H1 (cell line): ENCODE measurements around the gene MORN5.

Source experiments
- KDM5A ChIP-seq: fragments of 200-600 bp; IDR thresholded peaks from 2 replicates; pipeline ENCODE4 v1.7.1; 2012; ENCODE audit warnings: mild to moderate bottlenecking, low read length, inconsistent platforms, mixed read lengths
- MAFK ChIP-seq: IDR thresholded peaks from 2 replicates; pipeline ENCODE4 v1.6.1; 2012; ENCODE audit warnings: low read depth, mild to moderate bottlenecking, improper control_type of control experiment, low read length
- POLR2A ChIP-seq, 2 experiments: IDR thresholded peaks; 1 replicate in 1 of 2; 2 replicates in 1 of 2; pipeline ENCODE4 v1.6.1; 2011; ENCODE audit warnings: low read depth in 2 of 2, low read length in 2 of 2, mild to moderate bottlenecking in 2 of 2; ENCODE audit errors: control extremely low read depth in 1 of 2
- POU5F1 ChIP-seq: IDR thresholded peaks from 2 replicates; pipeline ENCODE4 v1.6.1; 2011; ENCODE audit warnings: low read depth, mild to moderate bottlenecking, low read length, moderate library complexity
- RBBP5 ChIP-seq: IDR thresholded peaks from 2 replicates; pipeline ENCODE4 v1.7.1; 2012; ENCODE audit warnings: low read depth, mild to moderate bottlenecking, inconsistent platforms, low read length, moderate library complexity, borderline replicate concordance
- RFX5 ChIP-seq: IDR thresholded peaks from 2 replicates; pipeline ENCODE4 v1.6.1; 2011; ENCODE audit warnings: low read depth, low read length, improper control_type of control experiment, borderline replicate concordance
- SUZ12 ChIP-seq: fragments of 200-600 bp; sonication (generic); IDR thresholded peaks from 2 replicates; pipeline ENCODE4 v1.6.1; 2012; ENCODE audit warnings: mild to moderate bottlenecking, inconsistent platforms, low read length, moderate library complexity, mixed read lengths
- TF ChIP-seq, protein P1 (sequence below), 3 experiments: IDR thresholded peaks; 1 replicate in 2 of 3; 2 replicates in 1 of 3; pipeline versions ENCODE4 v1.5.1 to v1.6.1; 2011; ENCODE audit warnings: low read length in 3 of 3, mild to moderate bottlenecking in 3 of 3, inconsistent platforms in 2 of 3, low read depth in 1 of 3, moderate library complexity in 1 of 3; ENCODE audit not compliant: insufficient read depth in 1 of 3; ENCODE audit errors: control extremely low read depth in 1 of 3
- TF ChIP-seq, protein P2 (sequence below): IDR thresholded peaks from 2 replicates; pipeline ENCODE4 v1.6.1; 2011; ENCODE audit warnings: low read length, improper control_type of control experiment
- TF ChIP-seq, protein P3 (sequence below): IDR thresholded peaks from 2 replicates; pipeline ENCODE4 v1.6.1; 2012; ENCODE audit warnings: inconsistent platforms

DNA sequence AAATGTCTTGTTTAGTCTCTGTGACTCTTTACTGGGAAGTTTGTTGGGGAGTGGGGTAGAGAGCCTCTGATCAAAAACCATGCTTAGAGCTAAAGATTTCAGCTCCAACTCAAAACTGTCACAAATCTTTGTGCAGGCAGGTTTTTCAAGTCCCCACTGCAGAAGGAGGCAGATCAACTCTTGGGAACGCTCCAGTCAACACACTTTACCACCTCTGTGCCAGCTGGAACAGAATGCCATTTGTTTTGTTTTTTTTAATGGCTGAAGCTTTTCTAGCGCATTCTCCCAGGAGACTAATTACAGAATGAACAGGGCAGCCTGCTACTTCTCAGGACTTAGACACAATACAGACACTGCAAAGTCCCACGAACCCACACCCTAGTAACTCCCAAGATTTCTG lies 87.0 kb downstream of the MORN5 start:
- TF ChIP-seq, protein P1, sequence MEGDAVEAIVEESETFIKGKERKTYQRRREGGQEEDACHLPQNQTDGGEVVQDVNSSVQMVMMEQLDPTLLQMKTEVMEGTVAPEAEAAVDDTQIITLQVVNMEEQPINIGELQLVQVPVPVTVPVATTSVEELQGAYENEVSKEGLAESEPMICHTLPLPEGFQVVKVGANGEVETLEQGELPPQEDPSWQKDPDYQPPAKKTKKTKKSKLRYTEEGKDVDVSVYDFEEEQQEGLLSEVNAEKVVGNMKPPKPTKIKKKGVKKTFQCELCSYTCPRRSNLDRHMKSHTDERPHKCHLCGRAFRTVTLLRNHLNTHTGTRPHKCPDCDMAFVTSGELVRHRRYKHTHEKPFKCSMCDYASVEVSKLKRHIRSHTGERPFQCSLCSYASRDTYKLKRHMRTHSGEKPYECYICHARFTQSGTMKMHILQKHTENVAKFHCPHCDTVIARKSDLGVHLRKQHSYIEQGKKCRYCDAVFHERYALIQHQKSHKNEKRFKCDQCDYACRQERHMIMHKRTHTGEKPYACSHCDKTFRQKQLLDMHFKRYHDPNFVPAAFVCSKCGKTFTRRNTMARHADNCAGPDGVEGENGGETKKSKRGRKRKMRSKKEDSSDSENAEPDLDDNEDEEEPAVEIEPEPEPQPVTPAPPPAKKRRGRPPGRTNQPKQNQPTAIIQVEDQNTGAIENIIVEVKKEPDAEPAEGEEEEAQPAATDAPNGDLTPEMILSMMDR (IDR thresholded peaks at IDR 0.05; ENCODE audit: control extremely low read depth in 1 of 3, insufficient read depth in 1 of 3, low read depth in 1 of 3, low read length in 3 of 3): no peak
- TF ChIP-seq RFX5: no peak
- no peak for TF ChIP-seq RBBP5
- no peak for TF ChIP-seq POLR2A (IDR thresholded peaks at IDR 0.05; ENCODE audit: control extremely low read depth in 1 of 2, low read depth in 2 of 2, low read length in 2 of 2)
- TF ChIP-seq, protein P2, sequence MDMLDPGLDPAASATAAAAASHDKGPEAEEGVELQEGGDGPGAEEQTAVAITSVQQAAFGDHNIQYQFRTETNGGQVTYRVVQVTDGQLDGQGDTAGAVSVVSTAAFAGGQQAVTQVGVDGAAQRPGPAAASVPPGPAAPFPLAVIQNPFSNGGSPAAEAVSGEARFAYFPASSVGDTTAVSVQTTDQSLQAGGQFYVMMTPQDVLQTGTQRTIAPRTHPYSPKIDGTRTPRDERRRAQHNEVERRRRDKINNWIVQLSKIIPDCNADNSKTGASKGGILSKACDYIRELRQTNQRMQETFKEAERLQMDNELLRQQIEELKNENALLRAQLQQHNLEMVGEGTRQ: no peak
- no peak for TF ChIP-seq SUZ12
- no peak for TF ChIP-seq KDM5A
- TF ChIP-seq MAFK: no peak
- no peak for TF ChIP-seq POU5F1
- TF ChIP-seq, protein P3, sequence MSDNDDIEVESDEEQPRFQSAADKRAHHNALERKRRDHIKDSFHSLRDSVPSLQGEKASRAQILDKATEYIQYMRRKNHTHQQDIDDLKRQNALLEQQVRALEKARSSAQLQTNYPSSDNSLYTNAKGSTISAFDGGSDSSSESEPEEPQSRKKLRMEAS: no peak
